ENCODE data around the gene TGFBR2.

Gene TGFBR2

GRCh38 chr3:30724863-30725262 lies 118.5 kb downstream of the TGFBR2 start:
- TF ChIP-seq CTCF (IDR thresholded peaks at IDR 0.05), result no peak
- H3K27ac ChIP-seq, result no peak overlapping the region
- H3K27me3 ChIP-seq, result no peaks in the 10 kb centered on the region
- no peak overlapping the region for H3K4me3 ChIP-seq (ENCODE audit: low read depth in 1 of 2, low read length in 1 of 2)
- no peaks in the 10 kb centered on the region for H3K36me3 ChIP-seq
- H3K4me1 ChIP-seq (ENCODE audit: control insufficient read depth in 1 of 2, insufficient read depth in 1 of 2, low read depth in 1 of 2, low read length in 1 of 2), result no peaks in the 10 kb centered on the region
- H3K9me3 ChIP-seq, result no peaks in the 10 kb centered on the region

- Histone ChIP-seq H3K36me3 (no peaks in the 10 kb centered on the region), H3K4me1 (ENCODE audit: control insufficient read depth in 1 of 2, insufficient read depth in 1 of 2, low read depth in 1 of 2, low read length in 1 of 2) (no peaks in the 10 kb centered on the region), H3K27me3 (no peaks in the 10 kb centered on the region), H3K4me3 (ENCODE audit: low read depth in 1 of 2, low read length in 1 of 2) (no peak overlapping the region), H3K9me3 (no peaks in the 10 kb centered on the region), H3K27ac (no peak overlapping the region)
- no peak for TF ChIP-seq CTCF (IDR thresholded peaks at IDR 0.05)
These were observed 121.7 kb downstream of the TGFBR2 start for GRCh38 chr3:30728143-30728542.

- Histone ChIP-seq H3K4me3 (ENCODE audit: low read depth in 1 of 2, low read length in 1 of 2) (no peak overlapping the region), H3K36me3 (no peaks in the 10 kb centered on the region), H3K27me3 (no peaks in the 10 kb centered on the region), H3K9me3 (no peaks in the 10 kb centered on the region), H3K27ac (no peak overlapping the region), H3K4me1 (ENCODE audit: control insufficient read depth in 1 of 2, insufficient read depth in 1 of 2, low read depth in 1 of 2, low read length in 1 of 2) (peaks cover 0 to 7% of the 10 kb centered on the region in 2 experiments)
- no peak for TF ChIP-seq CTCF (IDR thresholded peaks at IDR 0.05)
These were observed 123.1 kb downstream of the TGFBR2 start for GRCh38 chr3:30729512-30729911.

- Histone ChIP-seq H3K27me3 (no peaks in the 10 kb centered on the region), H3K27ac (no peak overlapping the region), H3K36me3 (no peaks in the 10 kb centered on the region), H3K4me3 (ENCODE audit: low read depth in 1 of 2, low read length in 1 of 2) (no peak overlapping the region), H3K4me1 (ENCODE audit: control insufficient read depth in 1 of 2, insufficient read depth in 1 of 2, low read depth in 1 of 2, low read length in 1 of 2) (peaks cover 0 to 11% of the 10 kb centered on the region in 2 experiments), H3K9me3 (no peaks in the 10 kb centered on the region)
- TF ChIP-seq CTCF (IDR thresholded peaks at IDR 0.05), result no peak
These were observed 123.5 kb downstream of the TGFBR2 start for GRCh38 chr3:30729936-30730335.

GRCh38 chr3:30730967-30731366 lies 124.6 kb downstream of the TGFBR2 start:
- no peaks in the 10 kb centered on the region for H3K9me3 ChIP-seq
- no peak overlapping the region for H3K27ac ChIP-seq
- no peak for TF ChIP-seq CTCF (IDR thresholded peaks at IDR 0.05)
- H3K4me1 ChIP-seq (ENCODE audit: control insufficient read depth in 1 of 2, insufficient read depth in 1 of 2, low read depth in 1 of 2, low read length in 1 of 2), result peaks cover 0 to 12% of the 10 kb centered on the region in 2 experiments
- no peaks in the 10 kb centered on the region for H3K27me3 ChIP-seq
- no peaks in the 10 kb centered on the region for H3K36me3 ChIP-seq
- H3K4me3 ChIP-seq (ENCODE audit: low read depth in 1 of 2, low read length in 1 of 2), result no peak overlapping the region

GRCh38 chr3:30733209-30733608 lies 126.8 kb downstream of the TGFBR2 start:
- Histone ChIP-seq H3K4me3 (ENCODE audit: low read depth in 1 of 2, low read length in 1 of 2) (no peak overlapping the region), H3K27me3 (no peaks in the 10 kb centered on the region), H3K36me3 (no peaks in the 10 kb centered on the region), H3K9me3 (no peaks in the 10 kb centered on the region), H3K4me1 (ENCODE audit: control insufficient read depth in 1 of 2, insufficient read depth in 1 of 2, low read depth in 1 of 2, low read length in 1 of 2) (peaks cover 17 to 34% of the 10 kb centered on the region in 2 experiments), H3K27ac (no peak overlapping the region)
- no peak for TF ChIP-seq CTCF (IDR thresholded peaks at IDR 0.05)
